HG03469 (cell line): ENCODE results near the gene HACD1.
"Not testable (repeated sequence)": the region's sequence is repeated elsewhere in the genome, so short reads cannot be mapped to it uniquely, and the experiment has no call there.

Experiments
- ATAC-seq: cut with Tn5 transposase; IDR thresholded peaks from one replicate; pipeline ENCODE4 v1.9.1; 2021; ENCODE audit warnings: mild to moderate bottlenecking, moderate library complexity, moderate number of reproducible peaks; ENCODE audit not compliant: unreplicated experiment

Gene HACD1

GRCh38 chr10:17643755-17644484 is 26.7 kb upstream of the HACD1 start, which contains the start of gene STAM:
TSS of gene STAM (plus strand) at chr10:17644151. CDS start at chr10:17644340, 189 bp downstream.
- peak; percentile 85 for ATAC-seq

- peak; percentile 5 for ATAC-seq
These were observed 26.2 kb upstream of the HACD1 start for GRCh38 chr10:17643339-17643754.

- ATAC-seq: no peak
These were observed 23.2 kb upstream of the HACD1 start for GRCh38 chr10:17640331-17640816.

GRCh38 chr10:17637869-17638268 is 20.7 kb upstream of the HACD1 start:
- ATAC-seq: no peak

GRCh38 chr10:17633353-17633752 is 16.2 kb upstream of the HACD1 start:
- ATAC-seq: no peak

GRCh38 chr10:17632590-17632989 is 15.4 kb upstream of the HACD1 start:
- not testable (repeated sequence) for ATAC-seq

GRCh38 chr10:17626656-17627055 is 9.5 kb upstream of the HACD1 start:
- no peak for ATAC-seq

GRCh38 chr10:17624996-17625395 is 7.8 kb upstream of the HACD1 start:
- ATAC-seq: no peak

GRCh38 chr10:17622061-17622460 is 4.9 kb upstream of the HACD1 start:
- ATAC-seq: no peak

GRCh38 chr10:17616403-17617030 is 657 bp downstream of the HACD1 start:
- ATAC-seq: peak; percentile 14

GRCh38 chr10:17609523-17610079 is 7.6 kb downstream of the HACD1 start:
- ATAC-seq: no peak

GRCh38 chr10:17607603-17608332 is 9.4 kb downstream of the HACD1 start:
- ATAC-seq: peak; percentile 78

GRCh38 chr10:17607060-17607459 is 10.1 kb downstream of the HACD1 start:
- no peak for ATAC-seq

GRCh38 chr10:17606547-17607040 is 10.6 kb downstream of the HACD1 start:
- no peak for ATAC-seq

- no peak for ATAC-seq
These were observed 11.2 kb downstream of the HACD1 start for GRCh38 chr10:17605936-17606335.

- ATAC-seq: no peak
These were observed 18.1 kb downstream of the HACD1 start for GRCh38 chr10:17599089-17599488.

GRCh38 chr10:17597386-17597785 is 19.8 kb downstream of the HACD1 start:
- ATAC-seq: no peak

GRCh38 chr10:17590969-17591645 is 26.1 kb downstream of the HACD1 start:
- ATAC-seq: no peak

- ATAC-seq: not testable (repeated sequence)
These were observed 27.9 kb downstream of the HACD1 start for GRCh38 chr10:17589316-17589715.

GRCh38 chr10:17588420-17588819 is 28.8 kb downstream of the HACD1 start:
- no peak for ATAC-seq
